Activated CD8-positive, alpha-beta T cell treated with anti-CD3 and anti-CD28 coated beads for 36 hours (primary cell): ENCODE data around the gene GPR26. TPM values are rescaled to one million over a fixed set of nuclear protein-coding genes. Genes with fewer than 3 reads are reported as not detected.

Experiments
- total RNA-seq, 2 experiments: library from RNA; stranded (reverse); gene quantifications; one replicate each; pipeline ENCODE4 v1.2.3, GENCODE V29; 2021

GPR26 gene
- total RNA-seq, 2 experiments from 2014 or later = not detected

Other genes starting within 250 kb of the GPR26 start
- gene CPXM2, start 225.5 kb downstream of the GPR26 start, total RNA-seq = not detected